Measurements from ENCODE around the gene SLC12A1.
"Not testable (repeated sequence)": the region's sequence is repeated elsewhere in the genome, so short reads cannot be mapped to it uniquely, and the experiment has no call there.

The SLC12A1 gene

DNA sequence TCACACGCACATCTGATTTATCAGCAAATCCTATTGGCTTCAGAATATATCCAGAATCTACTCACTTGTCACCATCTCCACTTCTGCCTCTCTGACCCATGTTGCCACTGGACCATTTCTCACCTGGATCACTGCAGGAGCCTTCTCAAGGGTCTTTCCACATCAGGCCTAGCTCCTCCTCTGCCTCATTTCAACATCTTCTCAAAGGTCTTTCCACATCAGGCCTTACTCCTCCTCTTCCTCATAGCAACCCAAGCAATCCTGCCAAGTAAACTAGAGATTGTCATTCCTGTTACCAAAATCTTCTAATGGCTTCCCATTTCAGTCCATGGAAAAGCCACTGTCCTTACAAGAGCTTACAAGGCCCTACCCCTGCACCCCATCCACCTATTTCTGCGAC is 107.1 kb downstream of the SLC12A1 start:
- DNase-seq = no peak

DNA sequence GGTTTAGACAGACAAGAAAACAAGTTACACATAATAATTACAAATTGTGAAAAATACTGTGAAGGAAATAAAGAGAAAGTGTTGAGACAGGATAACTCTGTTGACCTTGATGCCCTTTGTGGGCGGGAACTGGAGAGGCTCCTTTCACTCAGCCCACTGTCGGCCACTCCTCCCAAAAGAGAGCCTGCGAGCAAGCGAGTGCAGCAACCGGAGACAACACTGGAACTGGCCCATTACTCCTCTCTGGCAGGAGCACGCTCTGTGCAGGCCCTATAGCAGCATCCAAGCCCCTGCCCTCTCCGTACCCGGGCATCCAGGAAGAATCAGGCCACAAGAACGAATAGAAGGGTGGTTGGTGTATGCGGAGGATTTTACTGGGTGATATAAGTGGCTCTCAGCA is 108.9 kb downstream of the SLC12A1 start:
- DNase-seq = no peak

DNA sequence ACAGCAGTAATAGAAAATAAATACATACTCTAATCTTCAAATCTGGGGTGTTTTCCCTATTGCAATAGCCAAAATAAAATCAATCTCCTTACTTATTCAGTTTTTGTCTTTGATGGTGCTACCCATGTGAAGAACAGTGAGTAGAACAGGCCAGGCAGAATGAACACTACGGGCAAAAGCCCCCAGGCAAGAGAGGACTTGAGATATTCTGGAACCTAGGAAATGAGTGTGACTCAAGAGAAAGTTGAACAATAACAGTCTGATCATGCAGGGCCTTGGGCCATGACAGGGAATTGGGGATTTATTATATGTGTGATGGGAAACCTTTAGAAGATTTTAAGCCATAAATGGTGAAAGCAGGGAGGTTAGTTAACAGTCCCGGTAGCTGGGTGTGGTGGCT is 111.1 kb downstream of the SLC12A1 start:
- DNase-seq = no peak

DNA sequence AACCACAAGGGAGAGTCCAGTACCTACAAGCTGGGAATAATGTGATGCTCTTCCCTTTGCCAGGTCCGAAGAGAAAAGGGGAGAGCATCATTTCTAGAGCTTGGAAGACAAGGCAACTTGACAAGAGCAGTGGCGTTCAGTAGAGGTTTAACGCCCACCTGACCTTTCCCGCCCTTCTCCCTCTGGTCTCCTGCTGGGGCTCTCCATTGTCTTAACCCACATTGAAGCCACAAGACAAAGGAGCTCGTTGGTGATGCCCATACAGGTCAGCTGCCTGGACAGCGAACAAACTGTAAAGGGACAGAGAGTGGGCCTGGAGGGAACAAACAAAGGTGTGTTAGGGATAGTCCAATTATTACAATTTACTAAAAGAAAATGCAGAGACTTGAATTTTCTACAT is 112.0 kb downstream of the SLC12A1 start:
- no peak for DNase-seq

DNA sequence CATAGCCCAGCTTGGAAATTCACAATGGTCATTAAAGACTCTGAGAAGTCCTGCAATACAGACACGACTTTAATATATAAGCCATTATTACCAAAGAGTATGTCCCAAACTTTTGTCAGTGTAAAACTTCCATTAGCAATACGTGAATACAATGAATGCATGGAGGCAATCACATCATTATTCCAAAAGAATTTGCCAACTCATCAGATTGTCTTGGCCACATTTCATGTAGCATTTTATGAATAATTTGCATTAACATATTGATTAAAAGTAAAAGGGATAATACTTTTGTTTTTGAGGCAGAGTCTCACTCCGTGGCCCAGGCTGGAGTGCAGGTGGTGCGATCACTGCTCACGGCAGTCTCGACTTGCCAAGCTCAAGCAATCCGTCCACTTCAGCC is 117.2 kb downstream of the SLC12A1 start:
- DNase-seq = no peak

DNA sequence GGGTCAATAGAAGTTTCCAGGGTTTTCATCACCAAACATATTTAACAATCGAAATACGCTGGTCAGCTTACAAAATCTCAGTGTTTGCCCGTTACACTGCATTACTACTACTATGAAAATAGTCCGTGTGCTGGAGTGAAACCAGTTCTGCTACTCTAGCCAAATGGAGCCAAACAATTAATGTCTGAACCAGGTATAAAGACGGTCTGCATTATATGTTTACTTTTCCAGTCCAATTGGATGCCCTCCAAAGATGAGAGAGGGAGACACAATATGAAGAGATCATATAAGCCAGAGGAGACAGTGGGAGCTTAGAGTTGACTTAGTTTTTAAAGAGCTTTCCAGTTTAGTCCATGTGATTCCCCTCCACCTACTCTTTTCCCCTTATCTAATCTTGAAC is 118.8 kb downstream of the SLC12A1 start:
- no peak for DNase-seq

DNA sequence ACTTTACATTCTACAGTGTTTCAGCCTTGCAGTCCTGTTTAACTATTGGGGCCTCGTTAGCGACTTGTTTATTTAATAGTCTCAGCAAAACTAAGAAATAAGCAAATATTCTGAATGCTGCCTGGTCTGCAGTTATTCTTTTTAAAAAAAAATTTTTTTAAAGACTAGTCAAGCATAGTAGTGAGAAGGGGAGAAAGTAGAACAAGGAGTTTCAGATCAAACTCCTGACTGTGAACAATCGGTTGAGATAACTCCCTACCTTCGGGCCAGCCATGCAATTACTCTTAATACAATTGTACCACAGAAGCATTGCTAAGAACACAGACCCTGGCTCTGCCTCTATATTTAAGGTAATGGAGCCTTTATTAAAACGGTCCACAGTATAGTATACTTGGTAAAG is 119.3 kb downstream of the SLC12A1 start:
- no peak for DNase-seq

DNA sequence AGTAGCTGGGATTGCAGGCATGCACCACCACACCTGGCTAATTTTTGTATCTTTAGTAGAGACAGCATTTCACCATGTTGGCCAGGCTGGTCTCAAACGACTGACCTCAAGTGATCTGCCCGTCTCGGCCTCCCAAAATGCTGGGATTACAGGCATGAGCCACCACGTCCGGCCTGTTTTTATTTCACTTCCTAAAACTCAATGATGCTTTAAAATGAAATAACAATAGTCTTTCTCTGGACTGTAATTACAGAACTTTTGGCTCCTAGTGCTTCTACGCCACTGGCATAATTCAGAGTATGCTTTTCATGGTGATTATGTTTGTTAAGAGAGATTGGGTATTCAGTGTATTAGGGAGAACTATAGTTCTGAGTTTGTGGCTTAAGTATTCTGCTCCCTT is 120.1 kb downstream of the SLC12A1 start:
- not testable (repeated sequence) for DNase-seq

DNA sequence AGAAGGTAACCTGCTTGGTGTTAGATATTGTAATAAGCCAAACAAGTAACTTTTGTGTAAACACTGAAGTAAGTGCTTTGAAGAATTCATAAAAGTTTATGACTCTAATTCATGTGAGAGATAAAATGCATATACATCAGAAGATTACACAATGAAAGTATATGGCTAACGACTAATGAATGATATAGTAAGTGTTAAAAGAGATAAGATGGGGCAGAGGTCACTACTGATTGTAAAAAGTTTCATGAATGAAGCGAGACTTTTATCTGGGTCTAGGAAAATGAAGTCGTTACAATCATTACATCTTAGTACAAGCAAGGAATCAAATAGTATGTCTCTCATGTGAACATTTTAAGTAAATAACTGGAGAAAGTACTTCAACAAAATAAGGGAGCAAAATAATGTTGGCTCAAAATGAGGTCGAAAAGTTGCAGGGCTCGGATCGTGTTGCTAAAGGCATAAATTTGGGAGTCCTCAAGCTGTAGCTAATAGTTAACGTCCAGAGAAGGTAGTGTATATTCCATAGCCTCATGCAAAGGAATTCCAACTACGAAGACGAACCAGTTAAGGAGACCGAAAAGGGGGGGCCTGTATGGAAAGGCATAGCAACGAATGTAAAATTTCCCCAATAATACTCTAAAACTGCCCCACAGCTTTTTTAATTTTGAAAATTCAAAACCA is 124.1 kb downstream of the SLC12A1 start:
- DNase-seq = no peak

DNA sequence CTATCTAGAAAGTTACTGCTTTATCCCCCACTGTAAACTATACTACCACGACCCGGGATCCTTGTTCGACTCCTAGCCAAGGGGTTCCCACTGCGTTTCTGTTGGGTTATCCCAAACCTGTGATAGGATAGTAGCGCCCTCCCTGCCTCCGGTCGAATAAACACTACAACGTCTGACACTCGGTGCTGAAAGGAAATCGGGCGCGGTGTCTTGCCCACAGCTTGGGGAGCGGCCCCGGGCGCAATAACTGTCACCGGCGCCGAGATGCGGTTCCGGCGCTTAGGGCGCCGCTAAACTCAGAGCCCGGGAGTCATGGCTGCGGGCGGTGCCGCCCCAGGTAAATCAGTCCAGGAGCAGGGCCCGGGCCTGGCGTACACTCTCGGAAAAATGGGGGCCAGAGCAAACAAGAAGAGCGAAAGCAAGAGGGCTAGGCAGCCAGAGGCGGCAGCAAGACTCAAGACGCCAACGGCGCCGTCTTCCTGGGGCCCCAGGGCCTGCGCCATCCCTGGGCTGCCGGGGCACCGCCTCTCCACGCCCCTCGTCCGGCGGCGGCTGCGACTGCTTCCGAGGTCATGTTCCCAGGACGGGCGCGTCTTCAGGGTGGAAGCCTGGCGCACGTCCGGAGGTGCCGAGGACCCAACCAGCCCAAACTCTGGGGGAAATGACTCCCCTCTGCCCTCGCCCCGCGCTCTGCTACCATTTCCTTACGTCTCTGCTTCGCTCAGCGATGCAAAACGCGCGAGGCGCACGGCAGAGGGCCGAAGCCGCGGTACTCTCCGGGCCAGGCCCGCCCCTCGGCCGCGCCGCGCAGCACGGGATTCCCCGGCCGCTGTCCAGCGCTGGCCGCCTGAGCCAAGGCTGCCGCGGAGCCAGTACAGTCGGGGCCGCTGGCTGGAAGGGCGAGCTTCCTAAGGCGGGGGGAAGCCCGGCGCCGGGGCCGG is 125.0 kb downstream of the SLC12A1 start, which contains the start of gene DUT:
Gene DUT (plus strand): TSS at position 575 of the 941 bp plus-strand sequence. CDS start 87 bp downstream, at position 662.
- DNase-seq = peak; percentile 83

DNA sequence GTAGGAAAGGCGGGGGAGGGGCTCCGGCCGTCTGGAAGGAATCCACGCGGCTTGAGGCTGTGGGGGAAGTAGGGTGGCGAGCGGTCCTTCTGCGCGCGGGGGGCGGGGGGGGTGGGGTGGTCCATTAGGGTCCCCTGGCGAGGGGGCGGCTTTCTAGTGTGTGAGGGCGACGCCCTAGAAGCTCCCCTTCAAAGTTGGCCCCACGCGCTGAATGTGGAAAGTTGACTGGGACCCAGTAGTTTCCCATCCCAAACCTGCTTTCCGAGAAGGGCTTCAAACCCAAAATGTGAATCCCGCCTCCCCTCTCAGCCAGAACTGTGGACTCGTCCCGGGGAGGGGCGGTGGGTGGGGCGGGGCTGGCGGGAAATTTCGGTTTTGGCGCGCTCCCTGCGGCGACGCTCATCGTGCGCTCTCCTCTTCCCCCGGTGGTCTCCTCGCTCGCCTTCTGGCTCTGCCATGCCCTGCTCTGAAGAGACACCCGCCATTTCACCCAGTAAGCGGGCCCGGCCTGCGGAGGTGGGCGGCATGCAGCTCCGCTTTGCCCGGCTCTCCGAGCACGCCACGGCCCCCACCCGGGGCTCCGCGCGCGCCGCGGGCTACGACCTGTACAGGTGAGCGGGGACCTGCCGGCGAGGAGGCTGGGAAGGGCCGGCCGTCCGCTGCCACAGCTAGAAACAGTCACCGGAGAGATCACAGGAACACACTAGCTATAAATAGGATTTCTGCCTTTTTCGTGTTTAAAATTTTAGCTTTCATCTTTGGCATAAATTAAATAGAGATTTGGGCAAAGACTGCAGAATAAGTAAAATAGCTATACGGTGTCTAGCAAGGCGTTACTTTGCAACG is 125.9 kb downstream of the SLC12A1 start:
- peak; percentile 73 for DNase-seq

DNA sequence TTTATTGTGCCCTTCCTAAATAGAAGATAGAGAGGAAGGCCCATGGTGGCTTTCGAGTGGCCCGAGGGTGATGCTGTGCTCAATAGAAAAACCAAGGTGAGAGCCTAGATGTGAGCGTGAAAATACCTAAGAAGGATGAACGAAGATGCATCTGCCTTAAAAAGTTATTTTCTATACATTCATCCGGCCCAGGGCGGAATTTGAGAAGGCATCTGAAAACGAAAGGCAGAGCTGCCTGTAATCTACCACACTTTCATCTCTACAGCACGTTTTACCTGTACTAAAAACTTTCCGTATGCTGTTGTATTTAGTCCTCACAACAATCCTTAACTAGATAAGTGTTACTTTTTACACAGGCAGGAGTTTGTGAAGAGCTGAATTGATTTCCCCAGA is 126.5 kb downstream of the SLC12A1 start:
- peak; percentile 32 for DNase-seq

DNA sequence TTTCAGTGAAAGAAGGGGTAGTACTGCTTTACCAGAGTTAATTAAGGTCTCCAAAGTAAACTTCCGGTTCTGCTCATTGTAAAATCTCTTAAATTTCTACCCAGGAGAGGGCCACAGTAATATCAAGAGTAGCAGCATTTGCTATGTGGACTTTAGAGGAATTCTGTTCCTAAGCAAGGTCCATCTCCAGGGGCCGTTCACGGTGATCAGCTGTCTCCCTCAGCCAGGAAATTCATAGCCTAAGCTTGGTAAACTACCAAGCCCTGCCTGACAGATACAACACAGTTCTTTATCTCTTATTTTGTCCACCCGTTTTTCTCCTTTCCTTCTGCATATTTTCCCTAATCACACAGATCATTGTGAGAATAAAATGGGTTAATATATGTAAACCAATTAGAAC is 127.4 kb downstream of the SLC12A1 start:
- no peak for DNase-seq

DNA sequence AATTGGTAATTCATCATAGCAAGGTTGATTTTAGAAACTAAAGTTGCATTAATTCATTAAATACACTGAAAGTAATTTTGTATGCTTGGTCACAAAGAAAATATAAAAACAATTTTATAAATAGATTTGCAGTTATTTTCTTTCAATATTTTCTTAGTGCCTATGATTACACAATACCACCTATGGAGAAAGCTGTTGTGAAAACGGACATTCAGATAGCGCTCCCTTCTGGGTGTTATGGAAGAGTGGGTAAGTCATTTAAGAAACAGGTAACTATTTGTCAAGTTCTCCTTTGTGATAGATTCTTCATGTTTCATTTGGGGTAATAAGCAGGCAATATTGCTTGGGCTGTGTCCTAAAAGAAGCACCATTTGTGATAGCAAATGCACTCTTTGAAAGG is 128.2 kb downstream of the SLC12A1 start:
- no peak for DNase-seq

DNA sequence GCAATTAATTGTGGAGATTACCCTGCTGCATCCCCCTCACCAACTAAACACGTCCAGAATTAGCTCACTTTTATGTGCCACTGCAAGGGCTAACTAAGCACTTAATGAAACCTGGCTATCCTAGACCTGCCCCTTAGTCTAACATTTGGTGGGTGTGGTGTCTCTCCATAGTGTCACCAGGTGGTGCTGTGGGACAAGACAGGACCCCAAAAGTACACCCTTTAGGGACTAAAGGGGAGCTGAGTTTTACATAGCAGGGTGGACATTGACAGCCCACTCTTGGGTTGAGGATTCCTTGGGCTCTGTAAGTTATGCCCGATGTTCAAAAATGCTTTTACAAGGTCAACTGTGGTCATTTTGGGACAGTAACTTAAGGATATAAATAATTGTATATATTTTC is 130.8 kb downstream of the SLC12A1 start:
- DNase-seq = peak; percentile 13

DNA sequence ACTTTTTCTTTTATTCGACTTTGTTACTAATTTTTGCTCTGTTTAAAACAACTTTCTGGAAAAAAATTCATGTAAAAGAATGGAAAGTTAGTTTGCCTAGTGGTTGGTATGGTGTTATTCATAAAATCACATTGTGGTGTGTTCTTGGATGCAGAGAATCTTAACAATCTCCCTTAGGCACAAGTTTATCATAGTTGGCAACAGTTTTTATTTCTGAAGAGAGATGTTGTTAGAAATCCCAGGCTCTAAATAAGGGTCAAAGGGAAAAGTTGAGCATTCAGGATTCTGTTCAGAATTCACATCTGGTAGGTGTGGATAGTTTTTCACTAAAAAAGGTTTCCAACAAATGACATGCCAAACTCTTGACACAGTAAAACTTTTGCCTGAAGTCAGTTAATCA is 131.5 kb downstream of the SLC12A1 start:
- DNase-seq = no peak

DNA sequence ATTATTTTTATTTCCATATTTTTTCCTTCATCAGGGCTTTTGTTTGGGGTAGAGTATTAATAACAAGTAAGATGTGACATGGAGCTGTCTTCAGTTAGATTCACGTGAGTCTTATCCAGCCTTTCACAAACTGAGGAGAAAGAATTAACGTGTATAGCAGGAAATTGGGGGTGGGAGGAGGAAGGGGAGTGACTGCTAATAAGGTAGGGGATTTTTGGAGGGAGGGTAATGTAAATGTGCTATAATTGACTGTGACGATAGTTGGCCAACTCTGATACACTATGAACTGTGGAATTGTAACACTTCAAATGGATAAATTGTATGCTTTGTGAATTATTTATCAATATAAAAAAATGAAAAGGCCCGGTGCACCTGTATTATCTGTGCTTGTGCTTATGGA is 134.0 kb downstream of the SLC12A1 start:
- no peak for DNase-seq

DNA sequence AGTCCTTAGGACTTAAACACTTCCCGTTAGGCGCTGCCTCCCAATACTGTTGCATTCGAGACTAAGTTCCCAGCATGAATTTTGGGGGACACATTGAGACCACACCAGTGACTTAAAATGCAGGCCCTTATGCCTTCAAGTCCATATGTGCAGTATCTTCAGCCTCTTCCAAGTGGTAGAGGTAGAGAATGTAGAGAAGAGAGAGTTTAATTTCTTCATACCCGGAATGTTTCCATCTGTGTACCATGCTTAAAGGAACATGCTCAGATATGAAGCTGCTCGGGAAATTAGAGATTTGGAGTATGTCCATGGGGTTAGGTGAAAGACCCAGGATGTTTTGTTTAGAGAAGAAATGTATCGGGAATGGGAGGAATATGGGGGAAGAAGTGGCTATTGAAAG is 137.8 kb downstream of the SLC12A1 start:
- no peak for DNase-seq

DNA sequence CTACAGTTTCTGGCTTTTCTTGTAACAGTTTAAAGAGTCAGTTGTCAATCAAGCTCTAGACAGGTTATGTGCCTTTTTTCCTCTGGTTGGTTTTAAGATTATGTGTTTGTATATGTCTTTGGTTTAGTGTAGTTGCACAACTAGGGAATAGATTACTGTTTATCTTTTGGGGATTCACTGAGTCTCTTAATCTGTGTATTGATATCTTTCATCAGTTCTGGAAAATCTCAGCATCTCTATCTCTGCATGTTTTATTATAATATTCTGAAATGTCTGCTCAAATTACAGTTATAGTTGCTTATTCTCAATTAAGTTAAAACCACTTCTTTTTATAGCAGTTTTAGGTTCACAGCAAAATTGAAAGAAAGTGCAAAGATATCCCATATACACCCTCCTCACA is 139.4 kb downstream of the SLC12A1 start:
- no peak for DNase-seq

DNA sequence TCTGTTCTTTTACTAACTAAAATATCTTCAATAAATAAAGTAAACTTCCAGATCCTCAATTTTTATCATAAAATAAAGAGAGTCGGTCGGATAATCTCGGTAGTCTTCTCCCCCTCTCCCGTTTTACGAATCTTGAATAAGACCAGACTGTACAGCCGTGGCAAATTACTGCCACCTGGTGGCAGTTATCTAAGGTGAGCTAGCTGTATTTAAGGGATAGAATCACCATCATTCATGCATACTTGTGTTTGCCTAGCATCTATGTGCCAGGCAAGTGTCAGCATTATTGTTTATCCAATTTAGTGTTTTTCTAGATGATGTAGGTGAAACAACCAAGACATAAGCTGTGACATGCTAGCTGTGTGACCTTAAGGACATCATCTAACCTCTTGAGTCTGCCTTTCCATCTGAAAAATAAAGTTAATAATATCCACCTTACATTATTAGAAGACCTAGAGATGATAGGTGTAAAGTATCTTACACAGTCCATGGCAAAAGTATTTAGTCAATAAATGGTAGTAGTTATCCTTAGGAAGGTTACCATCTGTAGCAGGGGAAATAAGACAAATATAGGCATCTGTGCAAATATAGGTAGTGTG is 146.5 kb downstream of the SLC12A1 start:
- DNase-seq = peak; percentile 84

All from DMS53 (cell line).